ENCODE data around the gene ZNF800. TPM values are rescaled to one million over a fixed set of nuclear protein-coding genes. Genes with fewer than 3 reads are reported as not detected.

ZNF800 gene
- total and polyA plus RNA-seq, 2 of the 8 experiments (the other 6 are each of a cell fraction or from before 2014, with no cell fraction given), result 1.0 to 6.5 TPM

DNA sequence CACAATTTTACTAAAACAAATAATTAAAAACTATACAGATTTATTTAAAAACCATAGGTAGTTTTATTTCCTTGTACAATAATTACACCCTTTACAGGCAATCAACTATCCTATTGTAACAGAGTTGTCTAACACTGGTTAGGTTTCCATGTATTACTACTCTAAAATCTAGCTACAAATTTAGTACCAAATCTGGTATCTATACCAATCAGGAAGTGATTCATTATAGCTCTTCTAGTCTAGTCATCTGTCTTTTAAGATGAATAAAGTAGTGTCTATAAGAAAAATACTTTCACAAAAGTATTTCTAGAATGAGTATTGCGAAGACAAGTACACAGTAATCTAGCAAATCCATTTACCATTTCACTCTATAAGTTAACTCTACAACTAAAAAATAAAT is 16.9 kb downstream of the ZNF800 start:
- WGBS, 2 experiments (ENCODE audit: extremely low coverage in 1 of 2, insufficient coverage in 1 of 2, insufficient read length in 1 of 2, insufficient replicate concordance in 2 of 2, low coverage in 1 of 2, low lambda C conversion rate in 2 of 2, missing lambda C conversion rate in 1 of 2), result 96% methylated on average over 1 of the region's 1 CpG; no CpG with 5 or more reads in 1 of the 2 experiments
- POLR2A ChIA-PET (ENCODE audit: partially characterized antibody), result no interaction called here

More for the DNA sequence above, 16.9 kb downstream of the ZNF800 start:
- CTCF ChIA-PET (ENCODE audit: partially characterized antibody), result no interaction called here
- H4K20me1 ChIP-seq (replicated peaks in 1 of 2; ENCODE audit: control insufficient read depth in 1 of 2, insufficient read depth in 2 of 2, low read length in 2 of 2), result no peaks in the 10 kb centered on the region
- H3K23me2 ChIP-seq (ENCODE audit: low read depth, low read length), result no peaks in the 10 kb centered on the region
- H3K56ac ChIP-seq (replicated peaks; ENCODE audit: insufficient read length, low read depth, low read length), result no peak overlapping the region
- H3K23ac ChIP-seq (ENCODE audit: insufficient read length), result no peak overlapping the region
- H4K8ac ChIP-seq (ENCODE audit: extremely low read depth, insufficient read depth, low read length), result no peak overlapping the region
- DNase-seq (ENCODE audit: low read depth in 1 of 2, low spot score in 2 of 2) (no peak), FAIRE-seq (no peak)
- H3K9ac ChIP-seq (replicated peaks in 1 of 4; ENCODE audit: extremely low read depth in 1 of 4, low read depth in 3 of 4, low read length in 3 of 4), result no peak overlapping the region
- H3K9me3 ChIP-seq (ENCODE audit: insufficient read depth in 2 of 2, low read depth in 1 of 2, low read length in 1 of 2), result no peaks in the 10 kb centered on the region
- no peak overlapping the region for H2AK5ac ChIP-seq (ENCODE audit: low read depth, low read length)
- H3K79me1 ChIP-seq (ENCODE audit: low read depth, low read length), result no peaks in the 10 kb centered on the region
- H4K5ac ChIP-seq (ENCODE audit: insufficient read length, low read depth, low read length), result no peak overlapping the region
- no peak overlapping the region for H2BK12ac ChIP-seq (ENCODE audit: low read depth, low read length)
- no peak overlapping the region for H3K4ac ChIP-seq (replicated peaks; ENCODE audit: insufficient read length, low read depth, low read length)
- H3K79me2 ChIP-seq (ENCODE audit: control insufficient read depth in 1 of 2, insufficient read depth in 2 of 2, low read length in 2 of 2), result no peaks in the 10 kb centered on the region
- no peak overlapping the region for H3K27ac ChIP-seq (ENCODE audit: low read depth, low read length)
- no peaks in the 10 kb centered on the region; a peak in 1 of 8 replicates for H3K36me3 ChIP-seq (ENCODE audit: control insufficient read depth in 2 of 4, insufficient read depth in 4 of 4, low read length in 3 of 4)
- no peak overlapping the region for H3K4me2 ChIP-seq (ENCODE audit: insufficient read depth in 1 of 2, low read depth in 2 of 2, low read length in 2 of 2)
- H2BK20ac ChIP-seq (ENCODE audit: low read length), result no peak overlapping the region
- H2AFZ ChIP-seq (ENCODE audit: low read length), result no peak overlapping the region
- no peak overlapping the region for H2BK15ac ChIP-seq (ENCODE audit: low read length)
- no peak overlapping the region for H4K91ac ChIP-seq (replicated peaks; ENCODE audit: insufficient read length, low read length)
- no peak overlapping the region for H2BK120ac ChIP-seq (replicated peaks; ENCODE audit: low read depth, low read length)
- H2BK5ac ChIP-seq (ENCODE audit: low read depth, low read length), result no peak overlapping the region
- H3K27me3 ChIP-seq (replicated peaks in 1 of 4; ENCODE audit: control insufficient read depth in 3 of 4, extremely low read depth in 1 of 4, insufficient read depth in 3 of 4, low read length in 3 of 4), result no peaks in the 10 kb centered on the region
- TF ChIP-seq RNF2 (IDR thresholded peaks at IDR 0.05; ENCODE audit: borderline replicate concordance, low read depth, low read length, missing control alignments, poor library complexity, severe bottlenecking), result no peak
- no peak for TF ChIP-seq ASH2L (IDR thresholded peaks at IDR 0.05; ENCODE audit: low read length)
- no peak for TF ChIP-seq POLR2AphosphoS5 (IDR thresholded peaks at IDR 0.05; ENCODE audit: low read depth, low read length)
- no peak for TF ChIP-seq PHF8 (conservative IDR thresholded peaks at IDR 0.05; ENCODE audit: low read depth, low read length)
- TF ChIP-seq TCF12 (IDR thresholded peaks at IDR 0.05; ENCODE audit: low read depth, low read length), result no peak
- no peak for TF ChIP-seq SIX5 (IDR thresholded peaks at IDR 0.05; ENCODE audit: low read depth, low read length)
- TF ChIP-seq CBX8 (IDR thresholded peaks at IDR 0.05; ENCODE audit: borderline replicate concordance, low read depth, low read length), result no peak
- TF ChIP-seq FOSL1 (IDR thresholded peaks at IDR 0.05; ENCODE audit: insufficient read depth, low read depth, low read length), result no peak
- no peak for TF ChIP-seq EGR1 (IDR thresholded peaks at IDR 0.05; ENCODE audit: borderline replicate concordance, low read depth, low read length)
- TF ChIP-seq, protein P1, sequence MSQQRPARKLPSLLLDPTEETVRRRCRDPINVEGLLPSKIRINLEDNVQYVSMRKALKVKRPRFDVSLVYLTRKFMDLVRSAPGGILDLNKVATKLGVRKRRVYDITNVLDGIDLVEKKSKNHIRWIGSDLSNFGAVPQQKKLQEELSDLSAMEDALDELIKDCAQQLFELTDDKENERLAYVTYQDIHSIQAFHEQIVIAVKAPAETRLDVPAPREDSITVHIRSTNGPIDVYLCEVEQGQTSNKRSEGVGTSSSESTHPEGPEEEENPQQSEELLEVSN (IDR thresholded peaks at IDR 0.05), result no peak
- no peak for TF ChIP-seq GABPA (IDR thresholded peaks at IDR 0.05; ENCODE audit: borderline replicate concordance, insufficient read depth, low read length)
- no peaks in the 10 kb centered on the region for H3K4me1 ChIP-seq (replicated peaks in 1 of 4; ENCODE audit: control insufficient read depth in 3 of 4, insufficient read depth in 4 of 4, low read length in 3 of 4)
- H3K18ac ChIP-seq (ENCODE audit: extremely low read depth, low read length), result no peak overlapping the region
- H3K14ac ChIP-seq (ENCODE audit: insufficient read length), result no peak overlapping the region
- H3K4me3 ChIP-seq (ENCODE audit: extremely low read depth in 1 of 4, insufficient read depth in 2 of 4, low read depth in 3 of 4, low read length in 4 of 4), result no peak overlapping the region
